Measurements from ENCODE around the gene AP3M1. TPM values are rescaled to one million over a fixed set of nuclear protein-coding genes. Genes with fewer than 3 reads are reported as not detected.

The AP3M1 gene
- total RNA-seq, 4 donors from 2014 or later: 28.9 to 35.2 (median 32.4) TPM

DNA sequence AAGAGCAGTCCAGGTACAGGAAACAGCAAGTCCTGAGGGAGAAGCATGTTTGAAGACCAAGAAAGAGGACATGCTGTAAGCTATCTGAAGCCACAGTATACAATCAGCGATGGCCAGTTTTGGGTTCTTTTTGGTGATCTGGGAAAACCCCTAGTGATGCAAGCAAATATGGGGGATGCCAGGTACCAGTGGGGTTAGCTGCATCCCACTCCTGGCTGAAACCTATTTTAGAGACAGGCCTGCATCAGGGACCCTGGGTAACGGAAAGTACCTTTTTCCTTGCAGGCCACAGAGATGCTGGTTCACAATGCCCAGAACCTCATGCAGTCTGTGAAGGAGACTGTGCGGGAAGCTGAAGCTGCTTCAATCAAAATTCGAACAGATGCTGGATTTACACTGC is 32.9 kb downstream of the AP3M1 start:
- H3K9me3 ChIP-seq: no peaks in the 10 kb centered on the region
- no peak overlapping the region for H3K27ac ChIP-seq
- intact Hi-C loops (cut with DNase I): no loop called here
- H3K36me3 ChIP-seq: peaks cover 15 to 37% of the 10 kb centered on the region in 2 donors
- H3K4me1 ChIP-seq: peaks cover 24 to 33% of the 10 kb centered on the region in 2 donors
- H3K4me3 ChIP-seq (replicated peaks in 1 of 3): no peak overlapping the region
- 94 to 96% methylated on average over 4 of the region's 4 CpGs for WGBS, 2 donors
- DNase-seq: no peak
- TF ChIP-seq, protein P1, sequence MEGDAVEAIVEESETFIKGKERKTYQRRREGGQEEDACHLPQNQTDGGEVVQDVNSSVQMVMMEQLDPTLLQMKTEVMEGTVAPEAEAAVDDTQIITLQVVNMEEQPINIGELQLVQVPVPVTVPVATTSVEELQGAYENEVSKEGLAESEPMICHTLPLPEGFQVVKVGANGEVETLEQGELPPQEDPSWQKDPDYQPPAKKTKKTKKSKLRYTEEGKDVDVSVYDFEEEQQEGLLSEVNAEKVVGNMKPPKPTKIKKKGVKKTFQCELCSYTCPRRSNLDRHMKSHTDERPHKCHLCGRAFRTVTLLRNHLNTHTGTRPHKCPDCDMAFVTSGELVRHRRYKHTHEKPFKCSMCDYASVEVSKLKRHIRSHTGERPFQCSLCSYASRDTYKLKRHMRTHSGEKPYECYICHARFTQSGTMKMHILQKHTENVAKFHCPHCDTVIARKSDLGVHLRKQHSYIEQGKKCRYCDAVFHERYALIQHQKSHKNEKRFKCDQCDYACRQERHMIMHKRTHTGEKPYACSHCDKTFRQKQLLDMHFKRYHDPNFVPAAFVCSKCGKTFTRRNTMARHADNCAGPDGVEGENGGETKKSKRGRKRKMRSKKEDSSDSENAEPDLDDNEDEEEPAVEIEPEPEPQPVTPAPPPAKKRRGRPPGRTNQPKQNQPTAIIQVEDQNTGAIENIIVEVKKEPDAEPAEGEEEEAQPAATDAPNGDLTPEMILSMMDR (IDR thresholded peaks at IDR 0.05): no peak
- no peak for TF ChIP-seq POLR2A (IDR thresholded peaks at IDR 0.05)
- H3K27me3 ChIP-seq: no peaks in the 10 kb centered on the region

DNA sequence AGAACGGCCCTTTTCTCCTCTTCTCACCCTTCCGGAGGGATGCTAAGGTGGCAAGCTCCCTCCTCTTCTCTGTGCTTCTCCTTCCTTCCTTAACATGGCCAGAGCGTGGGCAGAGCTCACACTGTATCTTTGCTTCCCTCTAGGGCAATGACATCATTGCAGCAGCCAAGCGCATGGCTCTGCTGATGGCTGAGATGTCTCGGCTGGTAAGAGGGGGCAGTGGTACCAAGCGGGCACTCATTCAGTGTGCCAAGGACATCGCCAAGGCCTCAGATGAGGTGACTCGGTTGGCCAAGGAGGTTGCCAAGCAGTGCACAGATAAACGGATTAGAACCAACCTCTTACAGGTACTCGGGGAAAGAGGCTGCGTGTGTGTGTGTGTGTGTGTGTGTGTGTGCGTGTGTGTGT is 36.6 kb downstream of the AP3M1 start:
- intact Hi-C loops (cut with DNase I): no loop called here
- H3K4me3 ChIP-seq (replicated peaks in 1 of 3): no peak overlapping the region
- H3K36me3 ChIP-seq: peaks cover 29 to 52% of the 10 kb centered on the region in 2 donors
- TF ChIP-seq POLR2A (IDR thresholded peaks at IDR 0.05): no peak
- TF ChIP-seq, protein P1 (IDR thresholded peaks at IDR 0.05): no peak
- DNase-seq: peak; percentile 39 to 56
- no peaks in the 10 kb centered on the region for H3K9me3 ChIP-seq
- H3K4me1 ChIP-seq: peaks cover 25 to 36% of the 10 kb centered on the region in 2 donors
- peak overlapping the region; percentile 56 to 87 (median 75) for H3K27ac ChIP-seq
- no peaks in the 10 kb centered on the region for H3K27me3 ChIP-seq
- 41 to 43% methylated on average over 12 of the region's 12 CpGs for WGBS, 2 donors

DNA sequence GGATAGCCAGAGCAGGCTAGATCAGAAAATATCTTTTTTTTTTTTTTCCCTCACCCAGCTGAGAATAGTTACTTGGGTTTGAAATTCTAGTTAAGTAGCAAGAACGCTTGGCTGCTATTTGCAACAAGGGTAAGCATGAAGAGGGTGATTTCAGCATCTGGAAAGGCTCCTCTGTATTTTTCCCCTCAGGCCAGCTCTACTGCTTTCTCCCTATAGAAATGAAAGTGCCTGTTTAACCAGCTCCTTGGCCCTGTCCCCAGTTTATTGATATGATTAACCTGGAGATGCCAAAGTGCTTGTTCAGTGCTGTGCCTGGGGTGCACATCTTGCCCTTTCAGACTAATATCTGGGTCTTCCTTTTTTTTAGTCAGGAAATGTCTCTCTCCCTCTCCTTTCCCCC is 37.1 kb downstream of the AP3M1 start:
- H3K27ac ChIP-seq: peak overlapping the region; percentile 56 to 87 (median 75)

DNA sequence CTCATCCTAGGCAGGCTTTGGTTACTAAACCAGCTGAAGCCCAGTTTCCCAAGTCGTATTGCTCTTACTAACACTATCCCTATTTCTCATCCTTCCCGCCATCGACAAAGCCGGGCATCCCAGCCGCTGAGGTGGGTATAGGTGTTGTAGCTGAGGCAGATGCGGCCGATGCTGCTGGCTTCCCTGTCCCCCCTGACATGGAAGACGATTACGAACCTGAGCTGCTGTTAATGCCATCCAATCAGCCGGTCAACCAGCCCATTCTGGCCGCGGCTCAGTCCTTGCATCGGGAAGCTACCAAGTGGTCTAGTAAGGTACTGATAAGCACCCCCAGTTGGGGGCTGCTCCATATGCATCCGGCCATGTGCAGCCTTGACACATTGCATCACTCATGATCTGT is 38.8 kb downstream of the AP3M1 start:
- Histone ChIP-seq H3K27me3 (no peaks in the 10 kb centered on the region), H3K36me3 (peaks cover 34 to 56% of the 10 kb centered on the region in 2 donors), H3K9me3 (no peaks in the 10 kb centered on the region), H3K4me3 (replicated peaks in 1 of 3) (no peak overlapping the region), H3K4me1 (peaks cover 25 to 28% of the 10 kb centered on the region in 2 donors), H3K27ac (peak overlapping the region in 2 of 3 donors; percentile 17 to 87)
- TF ChIP-seq, protein P1 (IDR thresholded peaks at IDR 0.05): no peak
- no peak for TF ChIP-seq POLR2A (IDR thresholded peaks at IDR 0.05)
- DNase-seq: no peak
- WGBS, 2 donors: 96 to 97% methylated on average over 13 to 14 of the region's 14 CpGs
- intact Hi-C loops (cut with DNase I): no loop called here

More for the DNA sequence above, 37.1 kb downstream of the AP3M1 start:
- WGBS, 2 donors: 32 to 37% methylated on average over 1 of the region's 1 CpG
- Histone ChIP-seq H3K27me3 (no peaks in the 10 kb centered on the region), H3K36me3 (peaks cover 34 to 52% of the 10 kb centered on the region in 2 donors), H3K9me3 (no peaks in the 10 kb centered on the region), H3K4me3 (replicated peaks in 1 of 3) (no peak overlapping the region), H3K4me1 (peaks cover 25 to 31% of the 10 kb centered on the region in 2 donors)
- TF ChIP-seq, protein P1 (IDR thresholded peaks at IDR 0.05): no peak
- TF ChIP-seq POLR2A (IDR thresholded peaks at IDR 0.05): no peak
- DNase-seq: peak; percentile 38 to 41
- intact Hi-C loops (cut with DNase I): no loop called here

DNA sequence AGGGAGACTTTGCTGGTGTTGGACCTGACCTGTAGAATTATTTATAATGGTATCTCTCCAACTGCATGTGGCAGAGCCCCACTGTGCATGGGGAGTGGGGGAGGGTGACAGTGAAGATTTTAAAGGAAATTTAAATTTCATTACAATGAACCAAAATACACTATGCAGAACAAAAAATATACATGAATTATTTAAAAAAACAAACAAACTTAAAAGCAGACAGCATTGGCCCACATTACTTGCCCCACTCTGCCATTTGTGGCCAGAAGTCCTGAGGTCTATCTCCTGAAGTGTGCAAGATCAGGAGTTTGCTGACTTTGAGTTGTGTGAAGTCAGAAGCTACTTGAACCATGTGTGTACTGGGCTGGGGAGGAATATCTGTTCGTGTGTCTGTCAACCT is 40.5 kb downstream of the AP3M1 start:
- Histone ChIP-seq H3K4me3 (replicated peaks in 1 of 3) (no peak overlapping the region), H3K27ac (no peak overlapping the region), H3K27me3 (no peaks in the 10 kb centered on the region), H3K4me1 (peaks cover 24 to 28% of the 10 kb centered on the region in 2 donors), H3K9me3 (no peaks in the 10 kb centered on the region), H3K36me3 (peaks cover 49 to 54% of the 10 kb centered on the region in 2 donors)
- DNase-seq: no peak
- intact Hi-C loops (cut with DNase I): no loop called here
- TF ChIP-seq POLR2A (IDR thresholded peaks at IDR 0.05): no peak
- 58 to 67% methylated on average over 1 of the region's 1 CpG for WGBS, 2 donors

Measured in thyroid gland (tissue), 4 donors.